HL-60 (cell line): ENCODE data around the gene NRK.

ENCODE experiments used
- POLR2AphosphoS5 ChIP-seq: IDR thresholded peaks from 2 replicates; pipeline ENCODE4 v1.6.1; 2012; ENCODE audit warnings: low read depth
- REST ChIP-seq: IDR thresholded peaks from 2 replicates; pipeline ENCODE4 v1.6.1; 2012; ENCODE audit warnings: low read depth; ENCODE audit not compliant: insufficient replicate concordance
- TF ChIP-seq, protein P1 (sequence below): IDR thresholded peaks from one replicate; pipeline ENCODE4 v1.5.1; 2011; ENCODE audit warnings: low read length, control low read depth, inconsistent platforms; ENCODE audit not compliant: insufficient read depth

GRCh38 chrX:105869701-105870100, 47.4 kb downstream of the NRK start:
- TF ChIP-seq, protein P1, sequence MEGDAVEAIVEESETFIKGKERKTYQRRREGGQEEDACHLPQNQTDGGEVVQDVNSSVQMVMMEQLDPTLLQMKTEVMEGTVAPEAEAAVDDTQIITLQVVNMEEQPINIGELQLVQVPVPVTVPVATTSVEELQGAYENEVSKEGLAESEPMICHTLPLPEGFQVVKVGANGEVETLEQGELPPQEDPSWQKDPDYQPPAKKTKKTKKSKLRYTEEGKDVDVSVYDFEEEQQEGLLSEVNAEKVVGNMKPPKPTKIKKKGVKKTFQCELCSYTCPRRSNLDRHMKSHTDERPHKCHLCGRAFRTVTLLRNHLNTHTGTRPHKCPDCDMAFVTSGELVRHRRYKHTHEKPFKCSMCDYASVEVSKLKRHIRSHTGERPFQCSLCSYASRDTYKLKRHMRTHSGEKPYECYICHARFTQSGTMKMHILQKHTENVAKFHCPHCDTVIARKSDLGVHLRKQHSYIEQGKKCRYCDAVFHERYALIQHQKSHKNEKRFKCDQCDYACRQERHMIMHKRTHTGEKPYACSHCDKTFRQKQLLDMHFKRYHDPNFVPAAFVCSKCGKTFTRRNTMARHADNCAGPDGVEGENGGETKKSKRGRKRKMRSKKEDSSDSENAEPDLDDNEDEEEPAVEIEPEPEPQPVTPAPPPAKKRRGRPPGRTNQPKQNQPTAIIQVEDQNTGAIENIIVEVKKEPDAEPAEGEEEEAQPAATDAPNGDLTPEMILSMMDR, result no peak
- no peak for TF ChIP-seq POLR2AphosphoS5
- no peak for TF ChIP-seq REST
